ENCODE measurements around the gene PTPN5.
A peak's percentile ranks its signal among the peaks of the same experiment; 100 is the strongest.
"Not testable (repeated sequence)": the region's sequence is repeated elsewhere in the genome, so short reads cannot be mapped to it uniquely, and the experiment has no call there.

Gene PTPN5

GRCh38 chr11:18791207-18791968 is at the start of gene PTPN5:
TSS of gene PTPN5 (minus strand) at chr11:18791798. CDS start at chr11:18771958, 19,840 bp downstream.
- H3K36me3 ChIP-seq (ENCODE audit: control insufficient read depth, insufficient read depth, low read length): no peaks in the 10 kb centered on the region
- H3K4me3 ChIP-seq (ENCODE audit: low read depth, low read length): peak within 1 kb of the TSS; percentile 92
- H3K27me3 ChIP-seq (ENCODE audit: control insufficient read depth, insufficient read depth, low read length): peaks cover 88% of the 10 kb centered on the region
- no peak within 1 kb of the TSS for H3K27ac ChIP-seq (ENCODE audit: low read depth, low read length)
- H3K9ac ChIP-seq (ENCODE audit: low read length): peak within 1 kb of the TSS; percentile 45
- H3K4me1 ChIP-seq (ENCODE audit: control insufficient read depth, insufficient read depth, low read length): peaks cover 9% of the 10 kb centered on the region; the same call in 1 of the 2 replicates
- H3K9me3 ChIP-seq (ENCODE audit: control insufficient read depth, insufficient read depth, low read depth, low read length): no peaks in the 10 kb centered on the region

GRCh38 chr11:18836417-18836816 is 44.8 kb upstream of the PTPN5 start:
- no peak overlapping the region for H3K9ac ChIP-seq (ENCODE audit: low read length)
- peaks cover 11% of the 10 kb centered on the region for H3K27me3 ChIP-seq (ENCODE audit: control insufficient read depth, insufficient read depth, low read length)
- no peak overlapping the region for H3K4me3 ChIP-seq (ENCODE audit: low read depth, low read length)
- 0 out of 2 replicates have a peak, but pooled peaks cover 6% of the 10 kb centered on the region for H3K9me3 ChIP-seq (ENCODE audit: control insufficient read depth, insufficient read depth, low read depth, low read length)
- H3K27ac ChIP-seq (ENCODE audit: low read depth, low read length): no peak overlapping the region
- H3K4me1 ChIP-seq (ENCODE audit: control insufficient read depth, insufficient read depth, low read length): no peaks in the 10 kb centered on the region
- no peaks in the 10 kb centered on the region for H3K36me3 ChIP-seq (ENCODE audit: control insufficient read depth, insufficient read depth, low read length)

- no peaks in the 10 kb centered on the region for H3K4me1 ChIP-seq (ENCODE audit: control insufficient read depth, insufficient read depth, low read length)
- no peak overlapping the region for H3K9ac ChIP-seq (ENCODE audit: low read length)
- H3K27ac ChIP-seq (ENCODE audit: low read depth, low read length): no peak overlapping the region
- no peaks in the 10 kb centered on the region for H3K36me3 ChIP-seq (ENCODE audit: control insufficient read depth, insufficient read depth, low read length)
- peaks cover 14% of the 10 kb centered on the region for H3K27me3 ChIP-seq (ENCODE audit: control insufficient read depth, insufficient read depth, low read length)
- H3K4me3 ChIP-seq (ENCODE audit: low read depth, low read length): no peak overlapping the region
- no peaks in the 10 kb centered on the region for H3K9me3 ChIP-seq (ENCODE audit: control insufficient read depth, insufficient read depth, low read depth, low read length)
These were observed 43.3 kb upstream of the PTPN5 start for GRCh38 chr11:18834754-18835466.

GRCh38 chr11:18820160-18820559 is 28.6 kb upstream of the PTPN5 start:
- H3K27me3 ChIP-seq (ENCODE audit: control insufficient read depth, insufficient read depth, low read length); H3K9ac ChIP-seq (ENCODE audit: low read length); H3K9me3 ChIP-seq (ENCODE audit: control insufficient read depth, insufficient read depth, low read depth, low read length); H3K36me3 ChIP-seq (ENCODE audit: control insufficient read depth, insufficient read depth, low read length); H3K27ac ChIP-seq (ENCODE audit: low read depth, low read length); H3K4me1 ChIP-seq (ENCODE audit: control insufficient read depth, insufficient read depth, low read length); H3K4me3 ChIP-seq (ENCODE audit: low read depth, low read length): not testable (repeated sequence)

GRCh38 chr11:18804199-18804999 is 12.8 kb upstream of the PTPN5 start:
- Histone ChIP-seq H3K4me3 (ENCODE audit: low read depth, low read length) (no peak overlapping the region), H3K9me3 (ENCODE audit: control insufficient read depth, insufficient read depth, low read depth, low read length) (no peaks in the 10 kb centered on the region), H3K27me3 (ENCODE audit: control insufficient read depth, insufficient read depth, low read length) (peaks cover 38% of the 10 kb centered on the region), H3K4me1 (ENCODE audit: control insufficient read depth, insufficient read depth, low read length) (no peaks in the 10 kb centered on the region), H3K27ac (ENCODE audit: low read depth, low read length) (no peak overlapping the region), H3K36me3 (ENCODE audit: control insufficient read depth, insufficient read depth, low read length) (no peaks in the 10 kb centered on the region), H3K9ac (ENCODE audit: low read length) (no peak overlapping the region)

- H3K9me3 ChIP-seq (ENCODE audit: control insufficient read depth, insufficient read depth, low read depth, low read length): no peaks in the 10 kb centered on the region
- H3K4me1 ChIP-seq (ENCODE audit: control insufficient read depth, insufficient read depth, low read length): no peaks in the 10 kb centered on the region
- H3K27ac ChIP-seq (ENCODE audit: low read depth, low read length): no peak overlapping the region
- no peak overlapping the region for H3K4me3 ChIP-seq (ENCODE audit: low read depth, low read length)
- H3K9ac ChIP-seq (ENCODE audit: low read length): no peak overlapping the region
- H3K27me3 ChIP-seq (ENCODE audit: control insufficient read depth, insufficient read depth, low read length): peaks cover 43% of the 10 kb centered on the region
- no peaks in the 10 kb centered on the region for H3K36me3 ChIP-seq (ENCODE audit: control insufficient read depth, insufficient read depth, low read length)
These were observed 11.0 kb upstream of the PTPN5 start for GRCh38 chr11:18802381-18803257.

GRCh38 chr11:18798799-18799469 is 7.3 kb upstream of the PTPN5 start:
- peaks cover 64% of the 10 kb centered on the region for H3K27me3 ChIP-seq (ENCODE audit: control insufficient read depth, insufficient read depth, low read length)
- no peak overlapping the region for H3K9ac ChIP-seq (ENCODE audit: low read length)
- H3K4me1 ChIP-seq (ENCODE audit: control insufficient read depth, insufficient read depth, low read length): no peaks in the 10 kb centered on the region
- no peak overlapping the region for H3K27ac ChIP-seq (ENCODE audit: low read depth, low read length)
- H3K9me3 ChIP-seq (ENCODE audit: control insufficient read depth, insufficient read depth, low read depth, low read length): no peaks in the 10 kb centered on the region
- no peaks in the 10 kb centered on the region for H3K36me3 ChIP-seq (ENCODE audit: control insufficient read depth, insufficient read depth, low read length)
- H3K4me3 ChIP-seq (ENCODE audit: low read depth, low read length): no peak overlapping the region

GRCh38 chr11:18794956-18795355 is 3.4 kb upstream of the PTPN5 start:
- Histone ChIP-seq H3K4me3 (ENCODE audit: low read depth, low read length) (no peak overlapping the region), H3K9ac (ENCODE audit: low read length) (no peak overlapping the region), H3K36me3 (ENCODE audit: control insufficient read depth, insufficient read depth, low read length) (no peaks in the 10 kb centered on the region), H3K9me3 (ENCODE audit: control insufficient read depth, insufficient read depth, low read depth, low read length) (no peaks in the 10 kb centered on the region), H3K27me3 (ENCODE audit: control insufficient read depth, insufficient read depth, low read length) (peaks cover 87% of the 10 kb centered on the region), H3K27ac (ENCODE audit: low read depth, low read length) (no peak overlapping the region), H3K4me1 (ENCODE audit: control insufficient read depth, insufficient read depth, low read length) (peaks cover 9% of the 10 kb centered on the region; the same call in 1 of the 2 replicates)

- no peak overlapping the region for H3K27ac ChIP-seq (ENCODE audit: low read depth, low read length)
- H3K9ac ChIP-seq (ENCODE audit: low read length): no peak overlapping the region
- peaks cover 90% of the 10 kb centered on the region for H3K27me3 ChIP-seq (ENCODE audit: control insufficient read depth, insufficient read depth, low read length)
- no peaks in the 10 kb centered on the region for H3K36me3 ChIP-seq (ENCODE audit: control insufficient read depth, insufficient read depth, low read length)
- peak overlapping the region; percentile 92 for H3K4me3 ChIP-seq (ENCODE audit: low read depth, low read length)
- H3K9me3 ChIP-seq (ENCODE audit: control insufficient read depth, insufficient read depth, low read depth, low read length): no peaks in the 10 kb centered on the region
- peaks cover 9% of the 10 kb centered on the region; the same call in 1 of the 2 replicates for H3K4me1 ChIP-seq (ENCODE audit: control insufficient read depth, insufficient read depth, low read length)
These were observed 1.2 kb upstream of the PTPN5 start for GRCh38 chr11:18792827-18793226.
